GM19467 (cell line): Measurements from ENCODE around the gene NTN4.
"Not testable (repeated sequence)": the region's sequence is repeated elsewhere in the genome, so short reads cannot be mapped to it uniquely, and the experiment has no call there.

Source experiments
- ATAC-seq: cut with Tn5 transposase; IDR thresholded peaks from one replicate; pipeline ENCODE4 v1.9.1; 2021; ENCODE audit warnings: mild to moderate bottlenecking, moderate library complexity; ENCODE audit not compliant: unreplicated experiment

NTN4 gene

GRCh38 chr12:95796982-95797289 lies 6.4 kb upstream of the NTN4 start:
- ATAC-seq: no peak

GRCh38 chr12:95796225-95796981 lies 5.8 kb upstream of the NTN4 start:
- no peak for ATAC-seq

- ATAC-seq: no peak
Observed at GRCh38 chr12:95790917-95791849, 619 bp upstream of the NTN4 start.

GRCh38 chr12:95789126-95790032 lies 1.2 kb downstream of the NTN4 start:
- no peak for ATAC-seq

- no peak for ATAC-seq
Observed at GRCh38 chr12:95788637-95789036, 1.9 kb downstream of the NTN4 start.

- no peak for ATAC-seq
Observed at GRCh38 chr12:95787274-95787818, 3.2 kb downstream of the NTN4 start.

- ATAC-seq: no peak
Observed at GRCh38 chr12:95784915-95785314, 5.6 kb downstream of the NTN4 start.

GRCh38 chr12:95784286-95784685 lies 6.3 kb downstream of the NTN4 start:
- ATAC-seq: no peak

- not testable (repeated sequence) for ATAC-seq
Observed at GRCh38 chr12:95775466-95775865, 15.1 kb downstream of the NTN4 start.

GRCh38 chr12:95774311-95775045 lies 16.1 kb downstream of the NTN4 start:
- ATAC-seq: no peak

GRCh38 chr12:95773320-95773719 lies 17.2 kb downstream of the NTN4 start:
- ATAC-seq: no peak

- no peak for ATAC-seq
Observed at GRCh38 chr12:95767703-95768102, 22.9 kb downstream of the NTN4 start.

- no peak for ATAC-seq
Observed at GRCh38 chr12:95766356-95767019, 24.1 kb downstream of the NTN4 start.

- ATAC-seq: no peak
Observed at GRCh38 chr12:95764848-95765247, 25.7 kb downstream of the NTN4 start.

- no peak for ATAC-seq
Observed at GRCh38 chr12:95763809-95764253, 26.7 kb downstream of the NTN4 start.

GRCh38 chr12:95762123-95762785 lies 28.3 kb downstream of the NTN4 start:
- ATAC-seq: no peak

- ATAC-seq: no peak
Observed at GRCh38 chr12:95760371-95760770, 30.2 kb downstream of the NTN4 start.

- no peak for ATAC-seq
Observed at GRCh38 chr12:95759718-95760117, 30.8 kb downstream of the NTN4 start.

- no peak for ATAC-seq
Observed at GRCh38 chr12:95759039-95759438, 31.5 kb downstream of the NTN4 start.
